Right lobe of liver (tissue), 6 donors: ENCODE measurements around the gene CCL21. TPM values are rescaled to one million over a fixed set of nuclear protein-coding genes. Genes with fewer than 3 reads are reported as not detected.
"Not testable (repeated sequence)": the region's sequence is repeated elsewhere in the genome, so short reads cannot be mapped to it uniquely, and the experiment has no call there.

Source experiments
- ATAC-seq, 4 donors: fragments of 200-7000 bp; cut with Tn5 transposase; one replicate each; pipeline ENCODE4 v1.9.1; 2020; ENCODE audit warnings: mild to moderate bottlenecking in 4 of 4, moderate library complexity in 4 of 4
- DNase-seq, 3 donors: peaks; one replicate each; pipeline ENCODE4 v3.0.0-alpha.2; 2020
- H3K27ac ChIP-seq, 3 donors: fragments of 200-600 bp; one replicate each; pipeline ENCODE4 v1.8.0; 2022
- H3K27me3 ChIP-seq, 2 donors: fragments of 200-600 bp; one replicate each; pipeline ENCODE4 v1.8.0; 2022
- H3K36me3 ChIP-seq, 4 donors: fragments of 200-600 bp; sonication (generic) in 1 of 4; one replicate each; pipeline versions ENCODE4 v1.5.1 to v1.8.0; 2017 to 2022; ENCODE audit warnings: control low read depth in 1 of 4
- H3K4me1 ChIP-seq, 4 donors: fragments of 200-600 bp; sonication (generic) in 1 of 4; one replicate each; pipeline versions ENCODE4 v1.5.1 to v1.8.0; 2017 to 2022; ENCODE audit warnings: control low read depth in 1 of 4
- H3K4me3 ChIP-seq, 3 donors: fragments of 200-600 bp; one replicate each; pipeline ENCODE4 v1.8.0; 2022
- H3K9me3 ChIP-seq, 4 donors: fragments of 200-600 bp; sonication (generic) in 1 of 4; one replicate each; pipeline versions ENCODE4 v1.5.1 to v1.8.0; 2017 to 2022; ENCODE audit warnings: control low read depth in 1 of 4
- POLR2A ChIP-seq: fragments of 450-650 bp; IDR thresholded peaks from one replicate; pipeline ENCODE4 v1.6.1; 2017; ENCODE audit warnings: antibody characterized with exemption, mild to moderate bottlenecking
- WGBS: methylation state at CpG from one replicate; pipeline ENCODE4 v1.1.6; 2018; ENCODE audit warnings: low coverage, low lambda C conversion rate; ENCODE audit not compliant: insufficient coverage; ENCODE audit errors: missing lambda C conversion rate; 5-methylcytosine and 5-hydroxymethylcytosine counted together
- intact Hi-C, 2 donors: fragments of 100-400 bp; cut with DNase I; formaldehyde crosslinking; loops; one replicate each; pipeline versions ENCODE4 v1.11.2 to v1.14.1; 2022
- total RNA-seq, 6 experiments: library from RNA; depleted of rRNA in 2 of 6; stranded (reverse); fragments of >200 nt in 2 of 6; fragmentation: NEBNext Ultra II Directional in 3 of 6; extraction: Animal tissue kit (Norgen Biotek cat#: 25700) in 3 of 6; gene quantifications; one replicate each; pipeline versions ENCODE4 v1.1.0 to v1.2.4, GENCODE V29; 2016 to 2023
- TF ChIP-seq, protein P1 (sequence below), 4 donors: fragments of 200-600 bp in 3 of 4; fragments of 450-650 bp in 1 of 4; IDR thresholded peaks; one replicate each; pipeline versions ENCODE4 v1.5.1 to v1.8.0; 2016 to 2022; ENCODE audit warnings: antibody characterized with exemption in 4 of 4, mild to moderate bottlenecking in 2 of 4
- donor health status: DM: no; HTN: yes; CAD: no.
- donor health status: DM: no; HTN: no; CAD: no.
- donor health status: DM: no; HTN: no; CAD: no.
- donor health status: DM: no; HTN: yes; CAD: no.
- donor health status: DM: no; HTN: yes; CAD: no.

The CCL21 gene
- total RNA-seq, 6 experiments from 2014 or later: 1.5 to 22.3 (median 7.6) TPM

DNA sequence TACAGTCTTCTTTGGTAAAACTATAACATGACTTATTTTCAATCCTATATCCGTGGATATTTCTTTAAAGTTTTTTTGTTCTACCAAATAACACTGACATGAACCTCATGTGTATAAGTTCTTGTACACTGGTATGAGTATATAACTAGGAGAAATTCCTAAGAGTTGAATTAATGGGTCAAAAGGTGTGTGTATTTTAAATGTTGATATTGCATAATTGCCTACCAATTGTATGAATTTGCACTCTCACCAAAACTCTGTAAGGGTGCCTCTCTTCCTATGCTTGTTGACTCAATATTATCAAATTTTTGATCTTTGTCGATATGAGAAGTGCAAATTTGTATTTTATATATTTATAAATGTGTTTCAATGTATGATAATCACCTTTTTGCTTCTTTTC, 22.9 kb upstream of the CCL21 start:
- ATAC-seq: peak in 3 of 4 donors; percentile 38 to 78 (median 58)
- H3K4me3 ChIP-seq: no peak overlapping the region

DNA sequence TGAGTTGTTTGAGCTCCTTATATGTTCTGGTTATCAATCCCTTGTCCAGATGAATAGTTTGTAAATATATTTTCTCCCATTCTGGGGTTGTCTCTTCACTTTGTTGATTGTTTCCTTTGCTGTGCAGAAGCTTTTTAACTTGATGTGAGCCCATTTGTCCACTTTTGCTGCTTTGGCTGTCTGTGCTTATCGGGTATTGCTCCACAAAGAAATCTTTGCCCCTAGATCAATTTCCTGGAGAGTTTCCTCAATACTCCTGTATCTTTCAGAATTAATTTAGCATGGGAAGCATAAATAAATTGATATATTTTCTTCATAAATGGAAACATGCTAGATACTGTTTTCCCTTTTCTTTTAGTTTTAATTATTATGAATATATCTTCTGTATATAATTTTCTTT, 22.5 kb upstream of the CCL21 start:
- 44% methylated on average over 1 of the region's 1 CpG for WGBS
- Histone ChIP-seq H3K27ac (no peak overlapping the region), H3K4me1 (peaks cover 0 to 3% (median 0%) of the 10 kb centered on the region in 4 donors), H3K36me3 (no peaks in the 10 kb centered on the region), H3K27me3 (no peaks in the 10 kb centered on the region), H3K4me3 (no peak overlapping the region), H3K9me3 (no peaks in the 10 kb centered on the region)
- intact Hi-C loops: no loop called here
- DNase-seq: no peak
- TF ChIP-seq, protein P1, sequence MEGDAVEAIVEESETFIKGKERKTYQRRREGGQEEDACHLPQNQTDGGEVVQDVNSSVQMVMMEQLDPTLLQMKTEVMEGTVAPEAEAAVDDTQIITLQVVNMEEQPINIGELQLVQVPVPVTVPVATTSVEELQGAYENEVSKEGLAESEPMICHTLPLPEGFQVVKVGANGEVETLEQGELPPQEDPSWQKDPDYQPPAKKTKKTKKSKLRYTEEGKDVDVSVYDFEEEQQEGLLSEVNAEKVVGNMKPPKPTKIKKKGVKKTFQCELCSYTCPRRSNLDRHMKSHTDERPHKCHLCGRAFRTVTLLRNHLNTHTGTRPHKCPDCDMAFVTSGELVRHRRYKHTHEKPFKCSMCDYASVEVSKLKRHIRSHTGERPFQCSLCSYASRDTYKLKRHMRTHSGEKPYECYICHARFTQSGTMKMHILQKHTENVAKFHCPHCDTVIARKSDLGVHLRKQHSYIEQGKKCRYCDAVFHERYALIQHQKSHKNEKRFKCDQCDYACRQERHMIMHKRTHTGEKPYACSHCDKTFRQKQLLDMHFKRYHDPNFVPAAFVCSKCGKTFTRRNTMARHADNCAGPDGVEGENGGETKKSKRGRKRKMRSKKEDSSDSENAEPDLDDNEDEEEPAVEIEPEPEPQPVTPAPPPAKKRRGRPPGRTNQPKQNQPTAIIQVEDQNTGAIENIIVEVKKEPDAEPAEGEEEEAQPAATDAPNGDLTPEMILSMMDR (IDR thresholded peaks at IDR 0.05): no peak
- TF ChIP-seq POLR2A: no peak
- no peak for ATAC-seq

More for the DNA sequence above, 22.9 kb upstream of the CCL21 start:
- Histone ChIP-seq H3K36me3 (no peaks in the 10 kb centered on the region), H3K9me3 (no peaks in the 10 kb centered on the region), H3K27ac (no peak overlapping the region), H3K27me3 (no peaks in the 10 kb centered on the region), H3K4me1 (peaks cover 0 to 3% (median 0%) of the 10 kb centered on the region in 4 donors)
- no peak for DNase-seq
- WGBS: 33% methylated on average over 2 of the region's 2 CpGs
- TF ChIP-seq POLR2A: no peak
- TF ChIP-seq, protein P1 (IDR thresholded peaks at IDR 0.05): no peak
- intact Hi-C loops: no loop called here

DNA sequence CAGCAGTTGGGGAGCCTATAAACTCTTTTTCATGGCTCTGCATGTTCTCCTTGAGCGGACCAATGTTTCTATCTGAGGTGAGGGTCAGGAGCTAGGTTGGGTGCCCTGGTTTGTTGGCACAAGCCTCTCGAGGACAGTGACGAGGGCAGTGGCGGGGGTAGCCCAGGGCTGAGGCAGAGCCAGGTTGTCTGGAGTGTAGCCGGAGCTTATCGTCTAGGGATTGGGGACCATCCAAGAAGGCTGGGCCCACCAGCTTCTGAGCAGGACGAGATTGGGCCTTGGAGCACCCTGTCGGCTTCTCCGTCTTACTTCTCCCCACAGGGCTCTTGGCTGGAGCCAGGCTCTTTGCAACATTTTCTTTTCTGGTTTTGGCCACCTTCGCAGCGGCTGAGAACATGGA, 13.2 kb upstream of the CCL21 start:
- no peaks in the 10 kb centered on the region for H3K9me3 ChIP-seq
- peaks cover 0 to 5% (median 0%) of the 10 kb centered on the region in 4 donors for H3K4me1 ChIP-seq
- 100% methylated on average over 3 of the region's 11 CpGs for WGBS
- H3K27me3 ChIP-seq: no peaks in the 10 kb centered on the region
- H3K4me3 ChIP-seq: no peak overlapping the region
- no peaks in the 10 kb centered on the region for H3K36me3 ChIP-seq
- DNase-seq (no peak), ATAC-seq (no peak)
- intact Hi-C loops: no loop called here
- no peak overlapping the region for H3K27ac ChIP-seq
- TF ChIP-seq, protein P1 (IDR thresholded peaks at IDR 0.05): no peak
- no peak for TF ChIP-seq POLR2A

DNA sequence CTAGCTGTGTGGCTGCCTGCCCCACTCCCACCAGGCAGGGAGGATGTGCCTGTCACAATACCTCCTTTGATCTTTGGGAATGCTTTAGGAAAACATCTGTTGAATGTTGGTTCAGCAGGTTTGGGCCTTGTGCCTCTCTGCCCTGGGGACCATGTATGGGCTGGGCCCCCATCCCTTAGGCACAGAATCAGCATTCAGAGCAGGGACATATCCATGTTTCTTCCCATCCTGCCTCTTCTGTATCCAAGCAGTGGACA, 9.8 kb upstream of the CCL21 start:
- H3K4me1 ChIP-seq, H3K9me3 ChIP-seq, H3K27me3 ChIP-seq, intact Hi-C loops, DNase-seq, ATAC-seq, H3K4me3 ChIP-seq, H3K36me3 ChIP-seq, H3K27ac ChIP-seq: not testable (repeated sequence)

DNA sequence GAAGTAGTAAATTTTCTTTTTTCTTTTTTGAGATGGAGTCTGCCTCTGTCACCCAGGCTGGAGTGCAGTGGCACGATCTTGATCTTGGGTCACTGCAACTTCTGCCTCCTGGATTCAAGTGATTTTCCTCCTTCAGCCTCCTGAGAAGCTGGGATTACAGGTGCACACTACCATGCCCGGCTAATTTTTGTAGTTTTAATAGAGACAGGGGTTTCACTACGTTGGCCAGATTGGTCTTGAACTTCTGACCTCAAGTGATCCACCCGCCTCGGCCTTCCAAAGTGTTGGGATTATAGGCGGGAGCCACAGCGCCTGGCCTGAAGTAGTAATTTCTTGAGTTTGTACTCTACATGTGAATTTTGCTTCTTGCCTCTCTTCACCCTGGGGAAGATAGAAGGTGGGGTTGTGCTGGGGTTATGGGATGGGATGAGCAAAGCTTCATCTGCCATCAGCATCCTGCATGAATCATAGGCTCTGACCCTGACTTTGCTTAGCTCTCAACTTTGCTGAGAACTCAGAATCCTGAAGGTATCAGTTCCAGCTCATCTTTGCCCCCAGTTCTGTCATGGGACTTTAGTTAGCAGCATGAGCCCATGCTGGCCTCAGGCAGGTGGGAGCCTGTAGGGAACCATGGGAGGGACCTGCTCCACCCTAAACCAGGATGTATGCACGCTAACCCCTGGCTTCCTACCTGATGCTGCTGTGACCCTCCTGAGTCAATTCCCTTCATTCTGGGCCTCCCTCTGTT, 9.3 kb upstream of the CCL21 start:
- ATAC-seq (no peak), DNase-seq (no peak)
- peaks cover 0 to 9% (median 0%) of the 10 kb centered on the region in 4 donors for H3K4me1 ChIP-seq
- no peaks in the 10 kb centered on the region for H3K27me3 ChIP-seq
- TF ChIP-seq, protein P1 (IDR thresholded peaks at IDR 0.05): no peak
- TF ChIP-seq POLR2A: no peak
- no peaks in the 10 kb centered on the region for H3K9me3 ChIP-seq
- H3K36me3 ChIP-seq: no peaks in the 10 kb centered on the region
- intact Hi-C loops: no loop called here
- 95% methylated on average over 7 of the region's 8 CpGs for whole genome bisulfite sequencing
- no peak overlapping the region for H3K27ac ChIP-seq
- no peak overlapping the region for H3K4me3 ChIP-seq
